Measurements from ENCODE around the gene TGFB2.

TGFB2 gene

DNA sequence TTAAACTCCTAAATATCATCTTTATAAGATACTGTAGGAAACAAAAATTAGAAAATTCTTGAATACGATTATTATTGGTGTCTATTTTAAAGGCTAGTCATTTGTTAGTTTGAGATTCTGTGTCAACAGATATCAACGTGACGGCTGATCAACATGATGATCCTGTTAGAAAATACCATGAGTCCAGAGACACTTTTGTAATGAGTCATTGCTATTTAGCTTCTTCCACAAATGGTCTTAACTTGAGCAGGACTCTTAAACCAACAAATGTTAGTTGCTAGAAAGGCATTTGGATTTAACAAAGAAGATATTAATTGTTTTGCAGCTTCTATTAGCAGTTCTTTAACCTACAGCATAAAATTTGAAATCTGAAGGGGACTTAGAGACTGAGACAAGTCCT is 131.2 kb downstream of the TGFB2 start:
- TF ChIP-seq EGR1 (IDR thresholded peaks at IDR 0.05): no peak
- no peak for TF ChIP-seq NFIC (IDR thresholded peaks at IDR 0.05)
- no peak for TF ChIP-seq ZBTB7A (IDR thresholded peaks at IDR 0.05; ENCODE audit: low read depth)
- TF ChIP-seq RAD21 (IDR thresholded peaks at IDR 0.05; ENCODE audit: low read depth): no peak
- TF ChIP-seq YY1 (IDR thresholded peaks at IDR 0.05; ENCODE audit: low read depth): no peak
- TF ChIP-seq EP300 (IDR thresholded peaks at IDR 0.05; ENCODE audit: borderline replicate concordance): no peak
- TF ChIP-seq, protein P1, sequence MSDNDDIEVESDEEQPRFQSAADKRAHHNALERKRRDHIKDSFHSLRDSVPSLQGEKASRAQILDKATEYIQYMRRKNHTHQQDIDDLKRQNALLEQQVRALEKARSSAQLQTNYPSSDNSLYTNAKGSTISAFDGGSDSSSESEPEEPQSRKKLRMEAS (IDR thresholded peaks at IDR 0.05): no peak
- TF ChIP-seq, protein P2, sequence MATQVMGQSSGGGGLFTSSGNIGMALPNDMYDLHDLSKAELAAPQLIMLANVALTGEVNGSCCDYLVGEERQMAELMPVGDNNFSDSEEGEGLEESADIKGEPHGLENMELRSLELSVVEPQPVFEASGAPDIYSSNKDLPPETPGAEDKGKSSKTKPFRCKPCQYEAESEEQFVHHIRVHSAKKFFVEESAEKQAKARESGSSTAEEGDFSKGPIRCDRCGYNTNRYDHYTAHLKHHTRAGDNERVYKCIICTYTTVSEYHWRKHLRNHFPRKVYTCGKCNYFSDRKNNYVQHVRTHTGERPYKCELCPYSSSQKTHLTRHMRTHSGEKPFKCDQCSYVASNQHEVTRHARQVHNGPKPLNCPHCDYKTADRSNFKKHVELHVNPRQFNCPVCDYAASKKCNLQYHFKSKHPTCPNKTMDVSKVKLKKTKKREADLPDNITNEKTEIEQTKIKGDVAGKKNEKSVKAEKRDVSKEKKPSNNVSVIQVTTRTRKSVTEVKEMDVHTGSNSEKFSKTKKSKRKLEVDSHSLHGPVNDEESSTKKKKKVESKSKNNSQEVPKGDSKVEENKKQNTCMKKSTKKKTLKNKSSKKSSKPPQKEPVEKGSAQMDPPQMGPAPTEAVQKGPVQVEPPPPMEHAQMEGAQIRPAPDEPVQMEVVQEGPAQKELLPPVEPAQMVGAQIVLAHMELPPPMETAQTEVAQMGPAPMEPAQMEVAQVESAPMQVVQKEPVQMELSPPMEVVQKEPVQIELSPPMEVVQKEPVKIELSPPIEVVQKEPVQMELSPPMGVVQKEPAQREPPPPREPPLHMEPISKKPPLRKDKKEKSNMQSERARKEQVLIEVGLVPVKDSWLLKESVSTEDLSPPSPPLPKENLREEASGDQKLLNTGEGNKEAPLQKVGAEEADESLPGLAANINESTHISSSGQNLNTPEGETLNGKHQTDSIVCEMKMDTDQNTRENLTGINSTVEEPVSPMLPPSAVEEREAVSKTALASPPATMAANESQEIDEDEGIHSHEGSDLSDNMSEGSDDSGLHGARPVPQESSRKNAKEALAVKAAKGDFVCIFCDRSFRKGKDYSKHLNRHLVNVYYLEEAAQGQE (IDR thresholded peaks at IDR 0.05; ENCODE audit: low read depth): no peak
- TF ChIP-seq CEBPB (IDR thresholded peaks at IDR 0.05): no peak
- no peak for TF ChIP-seq CREB1 (IDR thresholded peaks at IDR 0.05; ENCODE audit: low read depth)
- no peak for TF ChIP-seq TAF1 (IDR thresholded peaks at IDR 0.05; ENCODE audit: low read depth)
- TF ChIP-seq TEAD4 (IDR thresholded peaks at IDR 0.05): no peak
- no peak for TF ChIP-seq FOXM1 (IDR thresholded peaks at IDR 0.05; ENCODE audit: borderline replicate concordance, low read depth)

DNA sequence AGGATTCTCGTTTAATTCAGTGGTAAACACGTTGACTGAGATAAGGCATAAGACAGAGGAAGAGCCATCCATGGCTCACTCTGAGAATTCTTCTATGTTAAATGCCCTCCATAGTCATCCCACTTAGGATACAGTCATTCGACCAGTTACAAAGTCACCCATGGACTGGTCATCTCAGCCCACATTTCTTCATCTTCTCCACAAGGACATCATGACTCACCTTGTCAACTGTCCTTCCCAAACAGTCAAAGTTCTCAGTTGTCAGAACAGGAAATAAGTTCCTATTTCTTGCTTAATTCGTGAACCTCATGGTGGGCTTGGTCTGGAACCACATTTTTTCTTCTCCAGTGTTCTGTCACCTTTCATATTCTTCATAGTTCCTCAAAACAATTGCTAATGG is 133.2 kb downstream of the TGFB2 start:
- TF ChIP-seq ZBTB7A (IDR thresholded peaks at IDR 0.05; ENCODE audit: low read depth) (no peak), CREB1 (IDR thresholded peaks at IDR 0.05; ENCODE audit: low read depth) (no peak)

DNA sequence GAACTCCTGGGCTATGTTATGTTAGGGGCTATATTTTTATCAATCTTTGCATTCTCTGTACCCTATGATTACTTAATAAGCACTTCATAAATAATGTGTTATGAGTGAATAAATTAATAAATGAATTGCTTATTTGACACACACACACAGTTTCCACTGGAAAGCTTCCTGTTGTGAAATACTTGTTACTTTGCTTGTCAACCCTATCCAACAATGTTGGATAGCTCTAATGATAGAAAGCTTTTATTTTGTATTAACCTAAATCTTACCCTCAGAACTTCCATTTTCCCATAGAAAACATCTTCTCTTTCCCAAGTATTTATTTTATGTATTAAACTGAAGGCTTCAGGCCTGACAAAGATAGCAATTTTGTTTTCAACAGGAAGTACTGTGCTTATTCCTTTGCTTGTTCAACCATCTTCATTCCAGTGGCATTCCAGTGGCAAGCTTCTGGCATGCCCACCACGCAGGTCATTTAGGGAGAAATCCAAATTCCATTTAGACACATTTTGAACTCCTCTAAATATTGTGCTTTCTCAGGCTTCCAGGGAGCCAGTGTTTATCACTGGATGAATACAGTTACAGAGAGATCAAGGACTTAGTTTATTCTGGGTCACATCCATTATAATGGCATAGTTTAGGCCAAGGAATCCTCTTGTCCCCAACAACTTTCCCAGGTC is 134.4 kb downstream of the TGFB2 start:
- TF ChIP-seq FOXM1 (IDR thresholded peaks at IDR 0.05; ENCODE audit: borderline replicate concordance, low read depth): no peak
- TF ChIP-seq TEAD4 (IDR thresholded peaks at IDR 0.05): peak; percentile 60; the same call in 1 of the 2 replicates
- TF ChIP-seq, protein P1 (IDR thresholded peaks at IDR 0.05): no peak
- no peak for TF ChIP-seq TAF1 (IDR thresholded peaks at IDR 0.05; ENCODE audit: low read depth)
- no peak for TF ChIP-seq YY1 (IDR thresholded peaks at IDR 0.05; ENCODE audit: low read depth)

DNA sequence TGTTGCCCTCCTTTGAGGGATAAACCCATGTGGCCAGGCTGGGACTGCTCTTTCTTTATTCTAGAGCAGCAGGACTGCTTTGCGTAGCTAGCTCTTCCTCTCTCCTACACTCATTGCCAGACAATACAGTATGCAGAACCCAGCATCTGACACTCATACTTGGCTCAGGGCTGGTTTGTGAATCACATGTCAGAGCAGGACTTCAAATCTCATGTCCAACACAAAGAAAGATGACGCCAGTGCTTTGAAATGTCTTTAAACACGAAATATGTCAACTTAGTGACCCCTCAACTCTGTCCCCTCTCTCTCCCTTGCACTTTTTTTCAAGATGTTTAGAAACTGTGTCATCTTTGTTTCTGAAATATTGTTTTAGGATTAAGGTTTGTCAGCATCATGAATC is 135.0 kb downstream of the TGFB2 start:
- TF ChIP-seq, protein P2 (IDR thresholded peaks at IDR 0.05; ENCODE audit: low read depth): no peak
- TF ChIP-seq, protein P3, sequence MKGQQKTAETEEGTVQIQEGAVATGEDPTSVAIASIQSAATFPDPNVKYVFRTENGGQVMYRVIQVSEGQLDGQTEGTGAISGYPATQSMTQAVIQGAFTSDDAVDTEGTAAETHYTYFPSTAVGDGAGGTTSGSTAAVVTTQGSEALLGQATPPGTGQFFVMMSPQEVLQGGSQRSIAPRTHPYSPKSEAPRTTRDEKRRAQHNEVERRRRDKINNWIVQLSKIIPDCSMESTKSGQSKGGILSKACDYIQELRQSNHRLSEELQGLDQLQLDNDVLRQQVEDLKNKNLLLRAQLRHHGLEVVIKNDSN (IDR thresholded peaks at IDR 0.05): no peak
- TF ChIP-seq EP300 (IDR thresholded peaks at IDR 0.05; ENCODE audit: borderline replicate concordance): no peak; the same call in 1 of the 2 replicates
- no peak for TF ChIP-seq RAD21 (IDR thresholded peaks at IDR 0.05; ENCODE audit: low read depth)
- TF ChIP-seq TEAD4 (IDR thresholded peaks at IDR 0.05): no peak
- TF ChIP-seq EGR1 (IDR thresholded peaks at IDR 0.05): no peak
- TF ChIP-seq FOXM1 (IDR thresholded peaks at IDR 0.05; ENCODE audit: borderline replicate concordance, low read depth): no peak
- TF ChIP-seq, protein P1 (IDR thresholded peaks at IDR 0.05): no peak
- no peak for TF ChIP-seq TAF1 (IDR thresholded peaks at IDR 0.05; ENCODE audit: low read depth)
- TF ChIP-seq CEBPB (IDR thresholded peaks at IDR 0.05): no peak
- no peak for TF ChIP-seq TCF12 (IDR thresholded peaks at IDR 0.05; ENCODE audit: low read depth)
- TF ChIP-seq ZBTB7A (IDR thresholded peaks at IDR 0.05; ENCODE audit: low read depth): no peak
- no peak for TF ChIP-seq NFIC (IDR thresholded peaks at IDR 0.05)

DNA sequence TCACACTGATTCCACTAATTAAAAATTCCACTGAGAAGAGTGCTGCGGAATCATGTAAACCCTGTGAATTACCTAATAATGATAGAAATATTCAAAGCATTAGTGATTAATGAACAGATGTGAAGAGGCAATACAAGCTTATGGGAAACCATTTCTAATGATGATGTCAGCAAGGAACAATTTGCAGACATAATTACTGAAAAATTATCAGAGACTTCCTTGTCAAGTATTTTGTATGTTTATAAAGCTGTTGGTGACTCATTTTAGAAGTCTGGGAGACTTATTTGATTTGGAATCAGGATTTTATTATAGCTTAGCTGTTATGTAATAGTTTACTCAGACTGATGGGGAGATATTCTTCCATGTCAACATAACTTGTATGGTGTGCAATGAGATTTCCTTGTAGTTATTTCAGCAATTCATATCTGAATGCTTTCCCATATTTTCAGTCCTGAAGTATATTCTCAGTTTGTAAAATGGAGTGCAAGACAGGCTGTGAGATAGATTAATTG is 135.5 kb downstream of the TGFB2 start:
- TF ChIP-seq TCF12 (IDR thresholded peaks at IDR 0.05; ENCODE audit: low read depth) (0 out of 2 replicates have a peak, but pooled peaks have one; percentile 17), FOXM1 (IDR thresholded peaks at IDR 0.05; ENCODE audit: borderline replicate concordance, low read depth) (peak; percentile 74), EGR1 (IDR thresholded peaks at IDR 0.05) (no peak), NFIC (IDR thresholded peaks at IDR 0.05) (no peak), EP300 (IDR thresholded peaks at IDR 0.05; ENCODE audit: borderline replicate concordance) (peak; percentile 37; the same call in 1 of the 2 replicates), TEAD4 (IDR thresholded peaks at IDR 0.05) (peak; percentile 78)
- TF ChIP-seq, protein P1 (IDR thresholded peaks at IDR 0.05): no peak
- TF ChIP-seq, protein P3 (IDR thresholded peaks at IDR 0.05): no peak

Data from Ishikawa (cell line).